Measurements from ENCODE around the gene PRDM16. TPM values are rescaled to one million over a fixed set of nuclear protein-coding genes. Genes with fewer than 3 reads are reported as not detected.

Gene PRDM16
- total and polyA plus RNA-seq, 2 of the 4 experiments (the other 2 are of a cell fraction), result 0.02 TPM; not detected in 1

GRCh38 chr1:3378411-3379208, 309.6 kb downstream of the PRDM16 start:
- H2AFZ ChIP-seq (replicated peaks; ENCODE audit: low read length, poor library complexity), result no peak overlapping the region
- no peak overlapping the region for H3K4me3 ChIP-seq (ENCODE audit: insufficient read depth, low read depth, low read length)
- H4K8ac ChIP-seq (ENCODE audit: low read depth in 2 of 2, low read length in 2 of 2), result no peak overlapping the region
- H2AK9ac ChIP-seq (replicated peaks; ENCODE audit: low read depth, low read length, poor library complexity), result no peak overlapping the region
- in situ Hi-C loops (cut with MboI; ENCODE audit: low sequenced_read_pairs), result no loop called here
- DNase-seq (no peak), ATAC-seq (ENCODE audit: low read depth) (no peak)
- no peaks in the 10 kb centered on the region for H3K9me1 ChIP-seq (ENCODE audit: insufficient read depth, low read length)
- no peak overlapping the region for H3K9ac ChIP-seq (ENCODE audit: low read depth, low read length)
- H2BK15ac ChIP-seq (ENCODE audit: low read depth, low read length), result no peak overlapping the region
- dilution Hi-C loops (cut with HindIII; ENCODE audit: low sequenced_read_pairs, unreplicated experiment), result no loop called here
- TF ChIP-seq MAZ (IDR thresholded peaks at IDR 0.05; ENCODE audit: borderline replicate concordance, low read depth, low read length) (no peak), CTCF (conservative IDR thresholded peaks at IDR 0.05; ENCODE audit: low read depth, low read length) (no peak), MAFK (IDR thresholded peaks at IDR 0.05; ENCODE audit: low read depth, low read length) (no peak), RCOR1 (IDR thresholded peaks at IDR 0.05; ENCODE audit: insufficient replicate concordance, low read length) (no peak), MXI1 (IDR thresholded peaks at IDR 0.05; ENCODE audit: borderline replicate concordance, low read depth, low read length) (no peak), CHD1 (IDR thresholded peaks at IDR 0.05; ENCODE audit: low read depth, low read length) (no peak)
- no peaks in the 10 kb centered on the region; the same call in 1 of the 2 replicates for H3K27me3 ChIP-seq (ENCODE audit: control insufficient read depth, insufficient read depth, low read length)
- no peak overlapping the region for H3K27ac ChIP-seq (ENCODE audit: insufficient read depth, low read length)
- H3K36me3 ChIP-seq (ENCODE audit: control insufficient read depth, insufficient read depth, low read length), result no peaks in the 10 kb centered on the region
- no peak overlapping the region for H2BK20ac ChIP-seq (ENCODE audit: low read depth, low read length)
- H2BK5ac ChIP-seq (ENCODE audit: low read depth, low read length, poor library complexity, severe bottlenecking), result no peak overlapping the region
- H3K56ac ChIP-seq (ENCODE audit: extremely low read depth, insufficient read depth, low read length), result no peak overlapping the region
- no peak overlapping the region for H3K4ac ChIP-seq (ENCODE audit: low read depth, low read length)
- no peak overlapping the region for H3K14ac ChIP-seq (replicated peaks; ENCODE audit: low read depth, low read length)
- no TSS peak for BruUV-seq (replicated peaks)
- H3K23ac ChIP-seq (ENCODE audit: low read depth, low read length), result no peak overlapping the region
- H2BK120ac ChIP-seq (ENCODE audit: low read depth, low read length), result no peak overlapping the region
- H4K5ac ChIP-seq (ENCODE audit: low read depth, low read length), result no peak overlapping the region
- no peak overlapping the region for H3K4me2 ChIP-seq (ENCODE audit: low read depth, low read length)
- H4K91ac ChIP-seq (ENCODE audit: insufficient read depth, low read depth, low read length), result no peak overlapping the region
- H3K9me3 ChIP-seq (ENCODE audit: control insufficient read depth, insufficient read depth, low read length), result no peaks in the 10 kb centered on the region
- no peaks in the 10 kb centered on the region for H3K79me1 ChIP-seq (ENCODE audit: low read depth in 1 of 2, low read length in 2 of 2)
- no peaks in the 10 kb centered on the region for H4K20me1 ChIP-seq (ENCODE audit: insufficient read depth, low read length)
- no peak overlapping the region for H2AK5ac ChIP-seq (ENCODE audit: low read depth, low read length)
- ChIA-PET POLR2A (ENCODE audit: unreplicated experiment) (no interaction called here), CTCF (no interaction called here)
- H3K4me1 ChIP-seq (ENCODE audit: control insufficient read depth, insufficient read depth, low read length), result no peaks in the 10 kb centered on the region
- H3K18ac ChIP-seq (ENCODE audit: low read depth, low read length), result no peak overlapping the region
- 79% methylated on average over 5 of the region's 17 CpGs; no CpG with 5 or more reads in 1 of the 2 experiments for WGBS, 2 experiments (ENCODE audit: extremely low coverage in 2 of 2, insufficient read length in 1 of 2)
- intact Hi-C loops (cut with micrococcal nuclease), result no loop called here
